Natural killer cell treated with Interleukin-12 subunit alpha and Interleukin-12 subunit beta and Interleukin-15 and Interleukin-18, amount 100 ng/mL, for 72 hours (primary cell): Measurements from ENCODE around the gene ZNF213. TPM values are rescaled to one million over a fixed set of nuclear protein-coding genes. Genes with fewer than 3 reads are reported as not detected.

Experiments
- ATAC-seq, 2 donors: fragments of 150-1000 bp; cut with Tn5 transposase in 1 of 2; sonication (Bioruptor Pico), chemical (Tn5 transposase) in 1 of 2; 2 replicates each; pipeline ENCODE4 v1.10.0; 2021
- DNase-seq: peaks from one replicate; pipeline ENCODE4 v3.0.0; 2022; ENCODE audit warnings: low spot score
- H3K27ac Mint-ChIP-seq, 2 donors: 1 replicate in 1 of 2; 2 replicates in 1 of 2; pipeline ENCODE4 v1.8.0; 2022; ENCODE audit warnings: mixed read lengths in 2 of 2, mild to moderate bottlenecking in 1 of 2, moderate library complexity in 1 of 2
- H3K27me3 Mint-ChIP-seq, 2 donors: 1 replicate in 1 of 2; 2 replicates in 1 of 2; pipeline ENCODE4 v1.8.0; 2022; ENCODE audit warnings: mixed read lengths in 2 of 2
- H3K36me3 Mint-ChIP-seq: one replicate; pipeline ENCODE4 v1.8.0; 2022; ENCODE audit warnings: mixed read lengths
- H3K4me1 Mint-ChIP-seq, 2 donors: 1 replicate in 1 of 2; 2 replicates in 1 of 2; pipeline ENCODE4 v1.8.0; 2022; ENCODE audit warnings: low read depth in 2 of 2, mixed read lengths in 2 of 2, mild to moderate bottlenecking in 1 of 2
- H3K4me3 Mint-ChIP-seq: one replicate; pipeline ENCODE4 v1.8.0; 2022; ENCODE audit warnings: mixed read lengths
- H3K9me3 Mint-ChIP-seq: 2 replicates; pipeline ENCODE4 v1.8.0; 2022; ENCODE audit warnings: mixed read lengths
- total RNA-seq, 2 donors: library from RNA; stranded (reverse); gene quantifications; one replicate each; pipeline ENCODE4 v1.2.3, GENCODE V29; 2022

Gene ZNF213
- total RNA-seq, 2 donors from 2014 or later: 8.5 to 11.6 TPM

- Mint-ChIP-seq H3K36me3 (peaks cover 5% of the 10 kb centered on the region), H3K27me3 (peaks cover 42 to 63% of the 10 kb centered on the region in 2 donors), H3K27ac (peak within 1 kb of the TSS; percentile 77 to 84), H3K9me3 (no peaks in the 10 kb centered on the region), H3K4me3 (peak within 1 kb of the TSS; percentile 75), H3K4me1 (peaks cover 43 to 54% of the 10 kb centered on the region in 2 donors)
- peak; percentile 18 to 60 for ATAC-seq
- no peak for DNase-seq
These were observed 53.2 kb downstream of the ZNF213 start, which contains the start of gene OR1F1 for GRCh38 chr16:3187798-3188674. Gene OR1F1, plus strand, starts transcription at chr16:3188204.

DNA sequence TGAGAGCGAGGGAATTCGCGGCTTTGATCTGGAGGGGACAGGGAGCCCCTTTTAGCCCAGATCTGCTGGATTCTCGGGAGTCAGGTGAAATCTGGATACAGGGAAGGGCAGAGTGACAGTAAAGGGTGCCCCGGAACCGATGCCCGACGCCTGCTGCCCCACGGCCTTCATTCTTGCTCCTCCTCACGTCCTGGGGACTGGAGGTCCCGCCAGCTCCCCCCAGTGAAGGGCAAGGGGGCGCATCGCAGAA lies 53.8 kb downstream of the ZNF213 start:
- Mint-ChIP-seq H3K36me3 (peaks cover 5% of the 10 kb centered on the region), H3K27ac (no peak overlapping the region), H3K4me1 (peaks cover 38 to 48% of the 10 kb centered on the region in 2 donors), H3K4me3 (peak overlapping the region; percentile 65), H3K27me3 (peaks cover 41 to 61% of the 10 kb centered on the region in 2 donors), H3K9me3 (no peaks in the 10 kb centered on the region)
- ATAC-seq (no peak), DNase-seq (no peak)

GRCh38 chr16:3188925-3189825 lies 54.3 kb downstream of the ZNF213 start:
- Mint-ChIP-seq H3K4me3 (peak overlapping the region; percentile 65), H3K27ac (peak overlapping the region; percentile 57 to 77), H3K4me1 (peaks cover 32 to 42% of the 10 kb centered on the region in 2 donors), H3K27me3 (peaks cover 40 to 61% of the 10 kb centered on the region in 2 donors), H3K9me3 (no peaks in the 10 kb centered on the region), H3K36me3 (peaks cover 5% of the 10 kb centered on the region)
- ATAC-seq (peak; percentile 66 to 67), DNase-seq (no peak)

GRCh38 chr16:3189869-3190268 lies 55.0 kb downstream of the ZNF213 start:
- peaks cover 43 to 64% of the 10 kb centered on the region in 2 donors for H3K27me3 Mint-ChIP-seq
- H3K36me3 Mint-ChIP-seq: peaks cover 5% of the 10 kb centered on the region
- peak overlapping the region; percentile 65 for H3K4me3 Mint-ChIP-seq
- no peaks in the 10 kb centered on the region for H3K9me3 Mint-ChIP-seq
- no peak for ATAC-seq
- H3K27ac Mint-ChIP-seq: peak overlapping the region; percentile 57 to 77
- no peak for DNase-seq
- H3K4me1 Mint-ChIP-seq: peaks cover 30 to 40% of the 10 kb centered on the region in 2 donors

GRCh38 chr16:3190949-3191353 lies 56.1 kb downstream of the ZNF213 start:
- H3K27me3 Mint-ChIP-seq: peaks cover 42 to 57% of the 10 kb centered on the region in 2 donors
- DNase-seq: no peak
- H3K9me3 Mint-ChIP-seq: no peaks in the 10 kb centered on the region
- no peak for ATAC-seq
- peaks cover 5% of the 10 kb centered on the region for H3K36me3 Mint-ChIP-seq
- peaks cover 30 to 40% of the 10 kb centered on the region in 2 donors for H3K4me1 Mint-ChIP-seq
- peak overlapping the region; percentile 31 to 77 for H3K27ac Mint-ChIP-seq
- peak overlapping the region; percentile 63 for H3K4me3 Mint-ChIP-seq

Other genes starting within 250 kb of the ZNF213 start
- 10 to 100 TPM; 66.6 to 85.7 TPM for gene FLYWCH1, start 223.1 kb upstream of the ZNF213 start, total RNA-seq
- not detected for gene KREMEN2, start 170.8 kb upstream of the ZNF213 start, total RNA-seq
- gene PAQR4, start 165.7 kb upstream of the ZNF213 start, total RNA-seq: 10 to 100 TPM; 19.7 to 39.1 TPM
- 100 to 1,000 TPM in 1 of 2 donors, 10 to 100 TPM in 1; 76.4 to 251 TPM for gene PKMYT1, start 154.6 kb upstream of the ZNF213 start, total RNA-seq
- under 1 TPM in 1 of 2 donors, not detected in 1; 0.47 TPM for gene CLDN9, start 122.1 kb upstream of the ZNF213 start, total RNA-seq
- not detected for gene CLDN6, start 116.8 kb upstream of the ZNF213 start, total RNA-seq
- gene TNFRSF12A, start 114.7 kb upstream of the ZNF213 start, total RNA-seq: 1 to 10 TPM; 6.4 to 6.5 TPM
- gene HCFC1R1, start 111.1 kb upstream of the ZNF213 start, total RNA-seq: 10 to 100 TPM; 14.3 to 18.4 TPM
- 10 to 100 TPM; 33.6 to 58.8 TPM for gene THOC6, start 111.0 kb upstream of the ZNF213 start, total RNA-seq
- gene BICDL2, start 98.1 kb upstream of the ZNF213 start, total RNA-seq: under 1 TPM; 0.50 to 0.67 TPM
- gene MMP25, start 88.5 kb upstream of the ZNF213 start, total RNA-seq: 10 to 100 TPM; 54.3 to 66.6 TPM
- 1,000 to 10,000 TPM in 1 of 2 donors, 100 to 1,000 TPM in 1; 678 to 1,235 TPM for gene IL32, start 69.4 kb upstream of the ZNF213 start, total RNA-seq
- gene ZSCAN10, start 35.7 kb upstream of the ZNF213 start, total RNA-seq: under 1 TPM in 1 of 2 donors, not detected in 1; 0.22 TPM
- not detected for gene ZNF205, start 22.4 kb upstream of the ZNF213 start, total RNA-seq
- gene OR1F1, start 53.2 kb downstream of the ZNF213 start, total RNA-seq: not detected
- gene ZNF200, start 100.1 kb downstream of the ZNF213 start, total RNA-seq: 10 to 100 TPM; 16.6 to 18.9 TPM
- under 1 TPM; 0.26 to 0.31 TPM for gene MEFV, start 121.6 kb downstream of the ZNF213 start, total RNA-seq
- 10 to 100 TPM; 23.2 to 24.5 TPM for gene ZNF263, start 148.5 kb downstream of the ZNF213 start, total RNA-seq
- 1 to 10 TPM; 5.0 to 6.7 TPM for gene TIGD7, start 170.4 kb downstream of the ZNF213 start, total RNA-seq
- 10 to 100 TPM; 43.0 to 43.8 TPM for gene ZNF75A, start 170.5 kb downstream of the ZNF213 start, total RNA-seq
- not detected for gene OR2C1, start 220.9 kb downstream of the ZNF213 start, total RNA-seq